IMR-90 (cell line): Measurements from ENCODE around the gene RNASE7.

Experiments
- MAZ ChIP-seq: IDR thresholded peaks from 2 replicates; pipeline ENCODE4 v1.6.1; 2012; ENCODE audit warnings: low read depth, mild to moderate bottlenecking, low read length, improper control_type of control experiment, moderate library complexity, borderline replicate concordance
- MXI1 ChIP-seq: IDR thresholded peaks from 2 replicates; pipeline ENCODE4 v1.6.1; 2012; ENCODE audit warnings: low read depth, mild to moderate bottlenecking, low read length, moderate library complexity, borderline replicate concordance
- POLR2A ChIP-seq: IDR thresholded peaks from 2 replicates; pipeline ENCODE4 v1.6.1; 2012; ENCODE audit warnings: mild to moderate bottlenecking, low read depth, low read length
- TF ChIP-seq, protein P1 (sequence below): conservative IDR thresholded peaks from 2 replicates; pipeline ENCODE4 v1.5.1; 2012; ENCODE audit warnings: mild to moderate bottlenecking, low read depth, low read length, improper control_type of control experiment

DNA sequence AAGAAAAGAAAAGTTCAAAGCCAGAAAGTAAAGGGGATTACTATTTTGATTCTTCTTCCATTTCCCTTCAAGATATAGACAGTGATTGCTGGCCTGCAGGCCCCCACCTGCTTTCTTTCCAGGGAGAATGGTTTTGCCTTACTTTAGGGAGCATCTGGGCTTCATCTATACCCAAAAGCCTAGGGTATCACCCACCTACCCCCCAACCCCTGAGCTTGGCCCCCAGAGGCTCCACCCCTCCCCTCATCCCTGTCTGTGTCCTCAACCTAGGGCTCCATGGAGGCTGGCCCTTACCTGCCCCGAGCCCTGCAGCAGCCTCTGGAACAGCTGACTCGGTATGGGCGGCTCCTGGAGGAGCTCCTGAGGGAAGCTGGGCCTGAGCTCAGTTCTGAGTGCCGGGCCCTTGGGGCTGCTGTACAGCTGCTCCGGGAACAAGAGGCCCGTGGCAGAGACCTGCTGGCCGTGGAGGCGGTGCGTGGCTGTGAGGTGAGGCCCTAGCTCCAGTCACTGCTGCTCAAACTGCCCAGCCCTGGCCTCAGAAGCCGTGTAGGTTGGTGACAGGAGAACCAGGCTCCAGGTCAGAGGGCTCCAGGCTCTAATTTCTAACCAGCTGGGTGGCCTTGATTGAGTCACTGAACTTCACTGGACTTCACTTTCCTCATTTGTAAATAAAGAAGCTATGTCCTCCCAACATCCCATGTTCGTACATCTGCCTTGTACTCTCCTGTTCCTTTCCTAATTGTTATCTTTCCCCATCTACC is 41.6 kb downstream of the RNASE7 start:
- TF ChIP-seq, protein P1, sequence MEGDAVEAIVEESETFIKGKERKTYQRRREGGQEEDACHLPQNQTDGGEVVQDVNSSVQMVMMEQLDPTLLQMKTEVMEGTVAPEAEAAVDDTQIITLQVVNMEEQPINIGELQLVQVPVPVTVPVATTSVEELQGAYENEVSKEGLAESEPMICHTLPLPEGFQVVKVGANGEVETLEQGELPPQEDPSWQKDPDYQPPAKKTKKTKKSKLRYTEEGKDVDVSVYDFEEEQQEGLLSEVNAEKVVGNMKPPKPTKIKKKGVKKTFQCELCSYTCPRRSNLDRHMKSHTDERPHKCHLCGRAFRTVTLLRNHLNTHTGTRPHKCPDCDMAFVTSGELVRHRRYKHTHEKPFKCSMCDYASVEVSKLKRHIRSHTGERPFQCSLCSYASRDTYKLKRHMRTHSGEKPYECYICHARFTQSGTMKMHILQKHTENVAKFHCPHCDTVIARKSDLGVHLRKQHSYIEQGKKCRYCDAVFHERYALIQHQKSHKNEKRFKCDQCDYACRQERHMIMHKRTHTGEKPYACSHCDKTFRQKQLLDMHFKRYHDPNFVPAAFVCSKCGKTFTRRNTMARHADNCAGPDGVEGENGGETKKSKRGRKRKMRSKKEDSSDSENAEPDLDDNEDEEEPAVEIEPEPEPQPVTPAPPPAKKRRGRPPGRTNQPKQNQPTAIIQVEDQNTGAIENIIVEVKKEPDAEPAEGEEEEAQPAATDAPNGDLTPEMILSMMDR = no peak
- TF ChIP-seq MXI1 = no peak
- TF ChIP-seq MAZ = no peak
- no peak for TF ChIP-seq POLR2A
